CMK (cell line): ENCODE measurements around the gene TCEANC2.
"Not testable (repeated sequence)": the region's sequence is repeated elsewhere in the genome, so short reads cannot be mapped to it uniquely, and the experiment has no call there.

Source experiments
- DNase-seq: peaks from one replicate; pipeline ENCODE4 v3.0.0-alpha.2; 2010; ENCODE audit warnings: low read depth

TCEANC2 gene

DNA sequence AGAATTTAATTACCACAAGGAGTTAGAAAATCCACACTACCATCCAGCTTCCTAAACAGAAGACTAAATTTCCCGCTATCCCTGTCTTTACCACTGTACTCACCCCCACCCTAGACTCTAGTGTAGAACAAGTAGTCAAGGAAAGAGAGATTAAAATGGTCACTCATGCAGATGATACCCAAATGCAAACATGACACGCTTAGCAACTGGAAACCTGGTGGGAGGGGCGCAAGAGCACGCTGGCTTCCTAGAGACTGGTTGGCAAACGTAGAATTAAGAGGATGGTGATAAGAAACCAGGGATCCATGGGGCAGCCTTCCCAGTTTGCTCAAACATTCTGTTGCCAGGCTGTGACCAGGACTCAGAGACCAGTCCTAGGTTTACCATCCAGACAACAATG, 25.6 kb upstream of the TCEANC2 start:
- DNase-seq, result no peak

DNA sequence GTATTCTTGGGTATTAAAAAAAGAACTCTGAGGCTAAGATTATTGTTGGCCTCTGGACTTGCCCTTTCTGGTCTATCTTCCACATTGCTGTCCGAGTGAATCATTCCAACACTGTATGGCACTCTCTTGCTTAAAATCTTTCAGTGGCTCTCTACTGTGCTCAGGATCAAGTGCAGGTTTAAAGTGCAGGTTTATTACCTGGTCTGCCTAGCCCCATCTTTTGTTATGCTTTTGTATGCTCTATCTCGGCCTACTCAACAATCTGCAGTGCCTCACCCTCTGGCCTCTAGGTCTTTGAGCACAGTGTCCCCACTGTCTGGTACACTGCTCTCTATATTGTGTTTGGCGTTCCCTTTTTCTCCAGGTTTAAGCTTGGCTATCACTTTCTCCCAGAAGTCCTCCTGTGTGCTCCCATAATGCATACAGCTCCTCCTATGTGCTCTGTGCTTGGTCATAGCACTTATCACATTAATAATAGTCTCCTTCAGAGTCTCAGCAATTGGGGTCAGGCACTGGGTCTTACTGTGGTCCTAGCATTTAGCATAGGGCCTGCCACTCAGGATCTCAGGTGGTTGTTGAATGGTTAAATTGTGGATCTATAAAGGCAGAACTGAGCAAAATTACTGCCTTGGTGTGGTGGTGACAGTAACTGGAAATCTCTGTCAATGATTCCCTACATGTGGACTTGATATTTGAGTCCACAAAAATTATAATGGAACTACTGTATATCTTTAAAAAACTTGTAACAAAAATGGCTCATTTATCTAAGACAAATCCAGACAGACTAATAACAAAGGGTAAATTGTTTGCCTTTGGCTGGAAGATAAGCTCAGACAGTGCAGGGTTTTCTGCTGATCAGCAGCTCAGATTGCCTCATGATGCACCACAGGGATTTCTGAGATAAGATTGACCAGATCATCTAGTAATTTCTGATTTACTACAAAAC, 24.8 kb upstream of the TCEANC2 start:
- DNase-seq, result no peak

GRCh38 chr1:54037476-54037875, 15.9 kb upstream of the TCEANC2 start:
- no peak for DNase-seq

GRCh38 chr1:54041806-54042205, 11.6 kb upstream of the TCEANC2 start:
- no peak for DNase-seq

DNA sequence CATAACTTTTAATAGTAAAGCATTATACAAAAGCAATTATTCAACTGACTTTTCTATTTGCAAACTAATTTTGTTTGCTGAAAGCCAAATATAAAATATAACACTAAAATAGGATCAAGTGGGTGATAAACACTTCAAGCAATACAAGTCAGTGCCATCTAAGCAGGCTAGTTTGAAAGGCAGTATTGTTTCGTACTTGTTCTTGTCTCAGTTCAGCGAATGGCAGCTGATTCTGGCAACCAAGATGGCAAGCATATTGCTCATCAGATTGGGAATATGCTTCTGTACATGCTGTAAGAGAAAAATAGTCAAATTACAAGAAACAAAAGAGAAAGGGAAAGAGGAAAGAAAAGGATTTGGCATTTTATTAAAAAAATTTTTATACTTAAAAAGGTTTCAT, 7.9 kb upstream of the TCEANC2 start:
- DNase-seq, result no peak

- no peak for DNase-seq
These were observed 6.6 kb upstream of the TCEANC2 start for GRCh38 chr1:54046671-54047383.

GRCh38 chr1:54047384-54048305, 5.8 kb upstream of the TCEANC2 start:
- no peak for DNase-seq

DNA sequence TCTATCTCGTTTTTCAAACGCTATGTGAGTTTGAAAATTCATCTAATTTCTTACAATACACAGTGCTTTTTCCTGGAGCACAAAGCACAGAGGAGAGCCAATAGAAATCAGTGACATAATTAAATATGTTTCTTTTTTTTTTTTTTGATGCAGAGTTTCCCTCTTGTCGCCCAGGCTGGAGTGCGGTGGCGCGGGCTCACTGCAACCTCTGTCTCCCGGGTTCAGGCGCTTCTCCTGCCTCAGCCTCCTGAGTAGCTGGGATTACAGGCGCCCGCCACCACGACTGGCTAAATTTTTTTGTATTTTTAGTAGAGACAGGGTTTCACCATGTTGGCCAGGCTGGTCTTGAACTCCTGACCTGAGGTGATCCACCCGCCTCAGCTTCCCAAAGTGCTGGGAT, 3.0 kb upstream of the TCEANC2 start:
- DNase-seq, result not testable (repeated sequence)

GRCh38 chr1:54051933-54052430, 1.4 kb upstream of the TCEANC2 start:
- no peak for DNase-seq

GRCh38 chr1:54052431-54052933, 926 bp upstream of the TCEANC2 start:
- DNase-seq, result peak; percentile 46

DNA sequence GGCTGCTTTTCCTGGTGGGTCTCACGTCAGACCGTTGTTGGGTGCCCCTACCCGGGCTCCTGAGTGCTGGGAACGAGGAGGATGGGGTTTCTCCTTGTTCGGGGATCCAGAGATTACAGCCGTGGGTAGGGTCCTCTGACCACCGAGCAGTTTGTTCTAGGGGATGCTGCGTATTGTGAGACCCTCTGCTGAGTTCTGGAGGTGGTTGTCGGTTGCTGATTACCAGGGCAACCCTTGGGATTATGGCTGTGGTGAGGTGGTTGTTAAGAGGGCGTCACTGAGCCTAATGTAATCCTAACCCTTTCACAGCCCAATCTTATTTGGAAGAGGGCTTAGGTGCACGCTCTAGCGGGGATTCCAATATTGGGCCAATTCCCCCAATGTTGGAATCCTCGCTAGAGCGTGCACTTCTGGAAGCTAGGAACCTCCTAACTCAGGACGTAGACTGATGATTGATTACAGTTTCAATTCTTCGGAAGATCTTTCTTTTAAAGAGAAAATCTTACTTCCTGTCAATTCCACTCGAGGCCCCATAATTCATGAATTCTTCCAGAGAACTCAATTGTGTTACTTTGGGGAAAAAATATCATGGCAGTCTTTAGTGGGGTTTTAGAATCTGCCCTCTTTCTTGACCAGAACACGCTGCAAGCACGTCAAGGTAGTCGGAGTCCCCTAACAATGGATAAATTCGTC, 483 bp downstream of the TCEANC2 start:
- DNase-seq, result no peak

DNA sequence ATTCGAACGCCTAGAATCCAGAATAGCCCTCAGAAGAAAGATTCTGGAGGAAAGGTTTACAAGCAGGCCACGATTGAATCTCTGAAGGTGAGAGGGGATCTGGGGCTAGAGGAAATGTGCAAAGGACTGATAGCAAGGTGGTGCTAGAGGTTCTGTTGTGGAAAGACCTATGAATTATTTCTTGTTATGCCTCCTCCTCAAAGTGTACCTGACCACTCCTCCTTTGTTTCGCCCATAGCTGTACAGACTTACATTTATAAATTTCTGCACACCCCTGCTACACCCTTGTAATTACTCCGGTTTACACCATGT, 986 bp downstream of the TCEANC2 start:
- no peak for DNase-seq

DNA sequence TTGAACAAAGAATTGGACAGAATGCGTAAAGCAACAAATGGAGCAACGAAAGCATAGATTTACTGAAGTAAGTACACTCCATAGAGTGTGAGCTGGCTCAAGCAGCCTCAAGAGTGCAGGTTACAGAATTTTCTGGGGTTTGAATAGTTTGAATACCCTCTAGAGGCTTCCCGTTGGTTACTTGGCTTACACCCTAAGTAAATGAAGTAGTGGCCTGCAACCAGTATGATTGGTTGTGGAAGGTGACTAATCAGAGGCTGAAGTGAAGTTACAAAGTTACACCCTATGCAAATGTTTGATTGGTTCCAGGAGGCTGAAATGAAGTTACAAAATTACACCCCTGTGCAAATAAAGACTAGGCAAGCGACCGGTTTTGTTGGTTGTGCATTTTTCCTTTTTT, 10.9 kb downstream of the TCEANC2 start:
- DNase-seq, result no peak

- no peak for DNase-seq
These were observed 16.4 kb downstream of the TCEANC2 start for GRCh38 chr1:54069791-54070170.

- no peak for DNase-seq
These were observed 16.9 kb downstream of the TCEANC2 start for GRCh38 chr1:54070171-54070837.

DNA sequence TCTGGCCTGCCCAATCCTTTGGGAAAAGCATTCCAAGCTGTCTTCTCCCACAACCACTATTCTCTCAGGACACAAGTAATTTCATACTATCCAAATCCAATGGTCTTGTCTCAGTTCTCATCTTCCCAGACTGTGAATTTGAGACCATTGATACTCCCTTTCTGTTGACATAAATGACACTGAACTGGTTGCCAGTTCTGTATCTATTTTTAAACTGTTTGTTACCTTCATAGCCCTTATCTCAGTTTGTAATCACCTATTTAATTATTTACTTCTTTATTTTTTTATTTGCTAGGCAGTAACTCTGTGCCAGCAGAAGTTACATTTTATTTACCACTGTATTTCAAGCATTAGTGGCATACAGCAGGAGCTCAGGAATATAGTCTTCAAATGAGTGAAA, 24.0 kb downstream of the TCEANC2 start:
- no peak for DNase-seq

DNA sequence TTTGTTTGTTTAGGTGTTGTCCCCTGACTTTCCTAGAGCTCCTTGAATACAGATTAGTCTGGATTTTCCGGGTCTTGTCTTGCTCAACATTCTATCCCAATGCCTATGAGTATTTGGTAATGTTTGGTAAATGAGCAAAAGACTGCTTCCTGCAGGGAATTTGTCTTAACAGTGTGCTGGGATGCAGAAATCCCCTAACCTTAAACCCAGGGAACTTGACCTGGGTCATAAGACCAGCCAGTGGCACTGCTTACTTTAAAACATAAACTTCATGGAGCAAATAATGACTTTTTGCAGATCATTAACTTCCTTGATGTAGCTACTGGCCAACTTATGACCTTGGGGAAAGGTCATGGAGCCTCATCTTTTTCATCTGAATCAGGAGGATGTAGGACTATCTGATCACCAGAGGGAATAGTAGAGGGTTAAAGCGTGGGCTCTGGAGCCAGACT, 27.2 kb downstream of the TCEANC2 start:
- no peak for DNase-seq

DNA sequence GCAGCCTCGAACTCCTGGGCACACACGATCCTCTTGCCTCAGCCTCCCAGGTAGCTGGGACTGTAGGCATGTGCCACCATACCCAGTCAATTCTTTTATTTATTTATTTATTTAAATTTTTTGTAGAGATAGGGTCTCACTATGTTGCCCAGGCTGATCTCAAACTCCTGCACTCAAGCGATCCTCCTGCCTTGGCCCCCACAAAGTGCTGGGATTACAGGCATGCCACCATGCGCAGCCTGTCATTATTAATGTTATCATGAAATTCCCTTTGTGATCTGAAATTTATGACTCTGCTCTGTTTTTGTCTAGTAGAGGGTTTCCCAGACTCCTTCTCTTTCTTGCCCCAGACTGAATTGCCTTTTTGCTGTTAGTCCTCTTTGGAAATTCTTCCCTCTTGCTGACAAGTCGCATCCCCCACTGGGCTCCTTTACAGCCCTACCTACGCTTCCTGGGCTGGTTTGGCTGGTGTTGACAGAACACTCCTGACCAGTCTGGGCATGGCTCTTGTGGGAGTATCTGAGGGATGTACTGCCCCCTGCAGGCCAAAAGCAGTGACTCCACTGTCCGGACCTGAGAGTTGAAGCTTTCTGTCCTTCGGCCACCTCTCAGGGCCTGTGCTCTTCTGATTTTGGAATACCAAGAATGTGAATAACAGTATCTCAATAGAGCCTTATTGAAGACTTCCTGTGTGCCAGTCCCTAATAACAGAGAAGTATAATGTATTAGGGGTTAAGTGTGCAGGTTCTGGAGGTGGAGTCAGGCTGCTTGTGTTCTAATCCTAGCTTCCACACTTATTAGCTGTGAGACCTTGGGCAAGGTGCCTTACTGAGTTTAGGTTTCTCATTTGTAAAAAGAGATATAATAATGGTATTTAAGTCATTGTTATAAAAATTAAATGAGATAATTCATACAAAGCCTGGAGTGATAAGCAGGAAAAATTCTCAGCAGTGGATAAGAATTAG, 28.2 kb downstream of the TCEANC2 start:
- DNase-seq, result peak; percentile 45

DNA sequence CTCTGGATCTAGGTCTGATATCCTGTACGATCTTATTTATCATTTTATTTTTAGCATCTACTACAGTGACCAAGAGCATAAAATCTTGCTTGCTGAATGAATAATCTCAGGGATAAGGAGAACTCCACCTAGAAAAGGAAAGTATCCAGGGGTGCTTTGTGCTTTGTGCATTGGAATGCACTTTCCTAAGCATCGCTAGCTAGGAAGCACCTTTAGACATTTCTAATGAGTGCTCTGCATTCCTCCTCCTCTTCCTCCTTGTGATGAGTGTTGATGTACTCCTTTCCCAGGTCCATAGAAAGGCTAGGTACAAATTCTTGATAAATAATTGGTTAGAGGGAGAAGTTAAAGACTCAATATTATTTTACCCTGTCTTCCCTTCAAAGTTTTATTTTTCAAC, 31.4 kb downstream of the TCEANC2 start:
- DNase-seq, result no peak

- DNase-seq, result no peak
These were observed 33.3 kb downstream of the TCEANC2 start for GRCh38 chr1:54086754-54087153.
